KMS-11 (cell line): Measurements from ENCODE around the gene MALAT1.

Experiments used
- H2AFZ ChIP-seq: fragments of 200-600 bp; sonication (generic); 2 replicates; pipeline ENCODE4 v1.6.1; 2016; ENCODE audit warnings: antibody characterized with exemption, mixed run types, low read depth
- H3K27ac ChIP-seq: fragments of 200-600 bp; sonication (generic); 2 replicates; pipeline ENCODE4 v1.6.1; 2016; ENCODE audit warnings: mild to moderate bottlenecking, mixed run types
- H3K27me3 ChIP-seq: fragments of 200-600 bp; sonication (generic); 2 replicates; pipeline ENCODE4 v1.6.1; 2017; ENCODE audit warnings: mild to moderate bottlenecking, low read depth, mixed run types, moderate library complexity; ENCODE audit not compliant: insufficient read depth
- H3K36me3 ChIP-seq: fragments of 200-600 bp; sonication (generic); 2 replicates; pipeline ENCODE4 v1.6.1; 2017; ENCODE audit warnings: mild to moderate bottlenecking, mixed run types; ENCODE audit not compliant: insufficient read depth
- H3K4me1 ChIP-seq: fragments of 200-600 bp; sonication (generic); 2 replicates; pipeline ENCODE4 v1.6.1; 2016; ENCODE audit warnings: mild to moderate bottlenecking, low read depth, mixed run types; ENCODE audit not compliant: poor library complexity, severe bottlenecking
- H3K4me2 ChIP-seq: fragments of 200-600 bp; sonication (generic); 2 replicates; pipeline ENCODE4 v1.7.0; 2016; ENCODE audit warnings: mild to moderate bottlenecking, mixed run types
- H3K4me3 ChIP-seq: fragments of 200-600 bp; sonication (generic); IDR thresholded peaks from 2 replicates; pipeline ENCODE4 v1.6.1; 2017; ENCODE audit warnings: low read depth, low read length, mixed read lengths; ENCODE audit not compliant: insufficient read depth
- H3K79me2 ChIP-seq: fragments of 200-600 bp; sonication (generic); 2 replicates; pipeline ENCODE4 v1.6.1; 2016; ENCODE audit warnings: low read depth, mixed run types; ENCODE audit not compliant: insufficient read depth
- H3K9ac ChIP-seq: fragments of 200-600 bp; sonication (generic); 2 replicates; pipeline ENCODE4 v1.6.1; 2016; ENCODE audit warnings: mild to moderate bottlenecking, mixed run types
- H4K20me1 ChIP-seq: fragments of 200-600 bp; sonication (generic); 2 replicates; pipeline ENCODE4 v1.6.1; 2016; ENCODE audit warnings: mild to moderate bottlenecking, mixed run types; ENCODE audit not compliant: insufficient read depth
- CTCF ChIP-seq: fragments of 200-600 bp; sonication (generic); conservative IDR thresholded peaks from 2 replicates; pipeline ENCODE4 v1.6.1; 2017; ENCODE audit warnings: low read depth, mild to moderate bottlenecking, antibody characterized with exemption, low read length, moderate library complexity, mixed read lengths

The MALAT1 gene

GRCh38 chr11:65489035-65489705, 9.7 kb upstream of the MALAT1 start:
- Histone ChIP-seq H3K4me1 (peaks cover 51% of the 10 kb centered on the region), H3K36me3 (no peaks in the 10 kb centered on the region), H3K9ac (no peak overlapping the region), H3K4me3 (no peak overlapping the region), H3K27me3 (no peaks in the 10 kb centered on the region), H4K20me1 (no peaks in the 10 kb centered on the region), H2AFZ (no peak overlapping the region), H3K79me2 (no peaks in the 10 kb centered on the region), H3K4me2 (no peak overlapping the region), H3K27ac (no peak overlapping the region)
- no peak for TF ChIP-seq CTCF

- Histone ChIP-seq H3K27me3 (no peaks in the 10 kb centered on the region), H3K79me2 (no peaks in the 10 kb centered on the region), H3K4me1 (peaks cover 58% of the 10 kb centered on the region), H4K20me1 (no peaks in the 10 kb centered on the region), H3K4me2 (no peak overlapping the region), H3K27ac (no peak overlapping the region), H2AFZ (no peak overlapping the region), H3K9ac (no peak overlapping the region), H3K36me3 (no peaks in the 10 kb centered on the region), H3K4me3 (no peak overlapping the region)
- TF ChIP-seq CTCF = no peak
Observed at GRCh38 chr11:65489706-65490320, 9.0 kb upstream of the MALAT1 start.

GRCh38 chr11:65491163-65491465, 7.7 kb upstream of the MALAT1 start:
- no peaks in the 10 kb centered on the region for H3K36me3 ChIP-seq
- H3K4me3 ChIP-seq = no peak overlapping the region
- no peaks in the 10 kb centered on the region for H4K20me1 ChIP-seq
- peaks cover 12% of the 10 kb centered on the region; the same call in 1 of the 2 replicates for H3K79me2 ChIP-seq
- no peak overlapping the region for H3K9ac ChIP-seq
- no peak overlapping the region for H3K27ac ChIP-seq
- H3K4me1 ChIP-seq = peaks cover 71% of the 10 kb centered on the region
- no peak overlapping the region for H3K4me2 ChIP-seq
- no peak for TF ChIP-seq CTCF
- no peak overlapping the region for H2AFZ ChIP-seq
- no peaks in the 10 kb centered on the region for H3K27me3 ChIP-seq

GRCh38 chr11:65491614-65492386, 7.0 kb upstream of the MALAT1 start:
- H3K27me3 ChIP-seq = no peaks in the 10 kb centered on the region
- peaks cover 17% of the 10 kb centered on the region; the same call in 1 of the 2 replicates for H3K79me2 ChIP-seq
- no peak overlapping the region for H3K4me2 ChIP-seq
- H3K4me3 ChIP-seq = no peak overlapping the region
- H3K4me1 ChIP-seq = peaks cover 74% of the 10 kb centered on the region
- no peak overlapping the region for H2AFZ ChIP-seq
- TF ChIP-seq CTCF = no peak
- H3K9ac ChIP-seq = no peak overlapping the region
- H3K36me3 ChIP-seq = no peaks in the 10 kb centered on the region
- no peaks in the 10 kb centered on the region for H4K20me1 ChIP-seq
- H3K27ac ChIP-seq = no peak overlapping the region
